HK-2 (cell line): ENCODE results near the gene PPM1D.
A peak's percentile ranks its signal among the peaks of the same experiment; 100 is the strongest.
"Not testable (repeated sequence)": the region's sequence is repeated elsewhere in the genome, so short reads cannot be mapped to it uniquely, and the experiment has no call there.

Experiments used
- DNase-seq: peaks from one replicate; pipeline ENCODE4 v3.0.0-alpha.2; 2018; ENCODE audit not compliant: unreplicated experiment

The PPM1D gene

DNA sequence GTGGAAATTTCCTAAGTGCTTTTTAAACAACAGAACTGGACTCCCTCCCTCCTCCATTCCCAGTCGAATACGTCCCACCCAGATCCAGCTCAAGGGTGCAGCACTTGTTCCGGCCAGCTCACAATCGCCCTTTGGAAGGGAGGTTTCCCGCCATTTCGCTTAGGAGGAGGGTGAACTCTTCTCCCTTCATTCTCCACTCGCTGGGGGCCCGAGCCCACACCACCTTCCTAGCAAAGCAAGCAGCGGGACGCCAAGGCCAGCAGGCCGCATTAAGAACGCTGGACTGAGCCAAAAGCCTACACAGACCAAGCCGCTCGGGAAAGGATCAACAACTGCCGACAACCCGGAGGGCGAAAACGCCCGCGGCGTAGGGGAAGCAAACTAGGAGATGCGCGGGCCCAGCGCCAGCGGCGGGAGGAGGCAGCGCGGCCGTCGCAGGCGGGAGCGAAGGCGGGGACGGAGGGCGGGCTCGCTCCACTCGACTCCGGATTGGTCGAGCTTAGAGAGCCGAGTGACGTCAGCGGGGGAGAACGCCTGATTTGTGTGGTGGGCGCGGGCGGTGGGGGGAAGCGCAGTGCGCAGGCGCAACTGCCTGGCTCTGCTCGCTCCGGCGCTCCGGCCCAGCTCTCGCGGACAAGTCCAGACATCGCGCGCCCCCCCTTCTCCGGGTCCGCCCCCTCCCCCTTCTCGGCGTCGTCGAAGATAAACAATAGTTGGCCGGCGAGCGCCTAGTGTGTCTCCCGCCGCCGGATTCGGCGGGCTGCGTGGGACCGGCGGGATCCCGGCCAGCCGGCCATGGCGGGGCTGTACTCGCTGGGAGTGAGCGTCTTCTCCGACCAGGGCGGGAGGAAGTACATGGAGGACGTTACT, at the start of gene PPM1D:
Gene PPM1D, plus strand, starts transcription at position 574 of the 870 bp plus-strand sequence. Its CDS starts 222 bp downstream, at position 796.
- DNase-seq: peak; percentile 99

DNA sequence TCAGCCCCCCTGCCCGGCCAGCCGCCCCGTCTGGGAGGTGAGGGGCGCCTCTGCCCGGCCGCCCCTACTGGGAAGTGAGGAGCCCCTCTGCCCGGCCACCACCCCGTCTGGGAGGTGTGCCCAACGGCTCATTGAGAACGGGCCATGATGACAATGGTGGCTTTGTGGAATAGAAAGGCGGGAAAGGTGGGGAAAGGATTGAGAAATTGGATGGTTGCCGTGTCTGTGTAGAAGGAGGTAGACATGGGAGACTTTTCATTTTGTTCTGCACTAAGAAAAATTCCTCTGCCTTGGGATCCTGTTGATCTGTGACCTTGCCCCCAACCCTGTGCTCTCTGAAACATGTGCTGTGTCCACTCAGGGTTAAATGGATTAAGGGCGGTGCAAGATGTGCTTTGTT, 47.7 kb upstream of the PPM1D start:
- DNase-seq: not testable (repeated sequence)

DNA sequence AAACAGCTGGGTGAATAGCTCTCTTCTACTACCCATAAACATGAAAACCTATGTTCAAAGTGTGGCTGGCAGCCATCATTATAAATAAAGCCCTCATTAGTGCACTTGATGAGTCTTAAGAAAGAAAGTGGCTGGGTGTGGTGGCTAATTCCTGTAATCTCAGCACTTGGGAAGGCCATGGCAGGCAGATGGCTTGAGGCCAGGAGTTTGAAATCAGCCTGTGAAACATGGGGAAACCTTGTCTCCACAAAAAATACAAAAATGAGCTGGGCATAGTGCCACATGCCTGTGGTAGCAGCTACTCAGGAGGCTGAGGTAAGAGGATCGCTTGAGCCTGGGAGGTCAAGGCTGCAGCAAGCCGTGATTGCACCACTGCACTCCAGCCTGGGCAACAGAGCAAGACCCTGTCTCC, 45.6 kb upstream of the PPM1D start:
- peak; percentile 43 for DNase-seq

DNA sequence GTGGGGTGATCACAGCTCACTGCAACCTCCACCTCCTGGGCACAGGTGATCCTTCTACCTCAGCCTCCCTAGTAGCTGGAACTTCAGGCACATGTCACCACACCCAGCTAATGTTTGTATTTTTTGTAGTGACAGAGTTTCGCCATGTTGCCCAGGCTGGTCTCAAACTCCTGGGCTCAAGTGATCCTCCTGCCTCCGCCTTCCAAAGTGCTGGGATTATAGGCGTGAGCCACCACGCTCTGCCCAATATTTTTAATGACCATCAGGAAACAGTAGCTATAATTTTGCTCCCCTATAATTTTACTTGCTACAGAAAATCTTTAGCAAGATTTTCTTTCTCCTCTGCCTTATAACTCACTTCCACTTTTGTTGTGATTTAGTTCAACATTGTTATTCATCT, 44.2 kb upstream of the PPM1D start:
- no peak for DNase-seq

DNA sequence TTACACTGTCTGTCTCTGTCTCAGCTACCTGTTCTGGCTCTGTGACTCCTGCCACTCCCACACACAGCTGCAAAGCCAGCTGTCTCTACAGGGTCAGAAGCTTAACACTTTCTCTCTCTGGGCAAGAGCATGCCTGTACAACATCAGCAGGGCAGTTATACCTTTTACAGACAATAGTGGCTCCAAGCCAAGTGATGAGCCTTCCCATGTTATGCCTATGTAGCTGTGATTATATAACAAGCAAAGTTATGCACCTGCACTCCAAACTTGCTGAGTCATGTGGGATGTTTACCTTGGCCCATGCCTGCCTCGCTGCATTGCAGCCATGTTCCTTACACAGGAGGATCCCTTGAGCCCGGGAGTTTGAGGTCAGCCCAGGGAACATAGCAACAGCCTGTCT, 42.2 kb upstream of the PPM1D start:
- DNase-seq: no peak

DNA sequence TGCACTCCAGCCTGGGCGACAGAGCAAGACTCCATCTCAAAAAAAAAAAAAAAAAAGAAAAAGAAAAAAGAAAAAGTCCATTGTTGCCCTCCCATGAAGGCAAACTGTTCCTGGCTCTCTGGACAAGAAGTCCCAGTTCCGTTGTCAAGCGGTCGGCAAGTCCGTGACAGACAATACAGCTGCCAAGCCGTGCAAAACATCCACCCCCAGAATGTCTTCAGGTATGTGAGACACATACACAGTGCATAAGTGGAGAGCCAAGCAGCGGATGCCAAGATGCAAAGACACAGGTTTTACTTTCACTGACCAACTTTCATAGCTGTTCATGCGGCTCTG, 40.4 kb upstream of the PPM1D start:
- DNase-seq: no peak

DNA sequence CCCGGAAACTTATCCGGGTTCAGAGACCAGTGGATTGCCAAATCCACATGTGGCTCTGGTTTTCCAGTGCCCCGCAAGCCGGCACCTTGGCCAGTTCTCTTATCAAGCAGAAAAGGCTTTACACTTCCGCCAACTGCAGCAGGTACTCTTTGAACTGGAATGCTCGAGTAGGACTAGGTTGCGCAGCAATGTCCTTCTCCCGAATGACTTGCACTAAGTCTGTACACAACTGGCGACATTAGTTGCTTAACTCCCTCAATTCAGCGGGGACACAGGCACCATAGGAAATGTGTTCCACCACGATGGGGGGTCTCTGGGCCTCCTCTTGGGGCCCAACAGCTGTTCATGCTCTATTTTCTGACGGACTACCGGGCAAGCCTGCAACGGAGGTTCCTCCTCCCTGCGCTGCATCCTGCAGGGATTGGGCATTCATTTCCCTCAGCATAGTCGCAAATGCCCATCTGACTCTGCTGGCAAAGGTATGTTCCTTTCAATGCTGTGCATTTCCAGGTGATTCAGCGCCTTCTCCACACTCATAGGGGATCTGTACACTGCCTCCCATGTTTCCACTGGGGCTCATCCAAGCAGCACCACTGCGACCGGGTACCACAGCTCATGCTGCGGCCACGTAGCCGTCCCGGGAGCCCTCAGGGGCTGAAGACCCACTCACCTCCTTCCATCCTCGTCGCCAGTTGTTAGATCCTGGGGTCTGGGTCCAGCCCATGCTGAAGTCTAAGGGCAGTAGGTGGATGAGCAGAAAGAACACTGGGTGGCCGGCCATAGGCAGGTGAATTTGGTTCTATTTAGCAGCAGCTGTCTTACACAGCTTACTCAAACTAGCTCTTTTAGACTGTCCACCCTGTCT, 39.8 kb upstream of the PPM1D start:
- DNase-seq: no peak

DNA sequence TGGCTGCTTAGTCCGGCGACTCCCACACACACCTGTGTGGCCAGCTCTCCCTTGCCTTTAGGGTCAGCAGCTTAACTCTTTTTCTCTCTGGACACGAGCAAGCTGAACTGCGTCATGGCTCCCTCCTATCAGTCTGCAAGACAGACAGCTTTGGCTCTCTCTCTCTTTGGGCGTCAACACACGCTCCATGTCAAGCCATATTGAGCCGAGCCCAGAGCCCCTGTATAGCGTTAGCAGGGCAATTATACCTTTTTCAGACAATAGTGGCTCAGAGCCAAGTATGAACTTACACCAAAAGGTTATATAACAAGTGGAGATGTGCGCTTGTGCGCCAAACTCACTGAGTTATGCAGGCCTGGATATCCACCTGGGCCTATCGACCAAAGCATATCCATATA, 39.1 kb upstream of the PPM1D start:
- no peak for DNase-seq

DNA sequence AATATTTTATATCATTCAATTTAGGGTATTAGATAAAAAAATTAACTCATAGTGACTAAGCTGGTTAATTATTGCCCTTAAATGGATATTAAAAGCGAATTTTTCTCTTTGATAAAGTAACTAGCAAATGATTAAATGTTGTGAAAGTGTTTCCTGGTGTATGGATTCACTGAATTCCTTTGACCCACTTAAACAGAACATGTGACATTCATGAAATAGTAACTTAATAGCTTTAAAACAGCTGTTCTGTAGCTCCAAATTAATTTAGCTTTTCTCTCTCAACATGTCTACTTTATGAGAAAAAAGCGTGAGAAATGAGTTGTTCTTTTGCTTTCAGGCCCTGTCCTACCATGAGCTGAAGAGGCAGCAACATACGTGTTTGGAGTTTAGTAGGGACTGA, 37.6 kb upstream of the PPM1D start:
- DNase-seq: no peak

DNA sequence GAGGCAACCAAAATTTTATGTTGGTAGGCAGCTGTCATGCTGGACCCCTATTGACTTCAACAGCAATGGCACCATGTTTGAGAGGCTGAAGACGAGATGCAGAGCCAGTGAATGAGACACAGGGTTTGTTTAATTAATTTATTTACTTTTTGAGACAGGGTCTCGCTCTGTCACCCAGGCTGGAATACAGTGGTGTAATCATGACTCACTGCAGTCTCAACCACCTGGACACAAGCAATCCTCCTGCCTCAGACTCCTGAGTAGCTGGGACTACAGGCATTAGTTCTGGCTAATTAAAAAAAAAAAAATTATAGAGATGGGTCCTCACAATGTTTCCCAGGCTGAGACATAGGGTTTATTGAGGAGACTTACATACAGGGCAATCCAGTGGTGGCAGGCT, 36.2 kb upstream of the PPM1D start:
- DNase-seq: no peak

DNA sequence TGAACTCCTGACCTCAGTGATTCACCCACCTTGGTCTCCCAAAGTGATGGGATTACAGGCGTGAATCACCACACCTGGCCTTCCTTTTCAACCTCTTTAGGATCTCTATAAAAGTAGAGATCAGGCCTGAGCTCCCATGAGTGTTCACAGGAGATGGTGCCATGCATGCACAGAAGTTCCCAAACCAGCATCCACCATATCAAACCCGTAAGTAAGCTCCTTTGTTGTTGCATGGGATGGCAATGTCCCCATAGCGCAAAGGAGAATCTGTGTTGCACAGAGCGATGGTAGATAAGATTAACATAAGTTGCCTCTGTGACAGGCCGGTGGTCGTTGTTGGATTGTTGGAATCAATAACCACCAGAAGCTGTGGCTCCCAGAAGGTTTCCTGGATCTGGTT, 34.8 kb upstream of the PPM1D start:
- no peak for DNase-seq

DNA sequence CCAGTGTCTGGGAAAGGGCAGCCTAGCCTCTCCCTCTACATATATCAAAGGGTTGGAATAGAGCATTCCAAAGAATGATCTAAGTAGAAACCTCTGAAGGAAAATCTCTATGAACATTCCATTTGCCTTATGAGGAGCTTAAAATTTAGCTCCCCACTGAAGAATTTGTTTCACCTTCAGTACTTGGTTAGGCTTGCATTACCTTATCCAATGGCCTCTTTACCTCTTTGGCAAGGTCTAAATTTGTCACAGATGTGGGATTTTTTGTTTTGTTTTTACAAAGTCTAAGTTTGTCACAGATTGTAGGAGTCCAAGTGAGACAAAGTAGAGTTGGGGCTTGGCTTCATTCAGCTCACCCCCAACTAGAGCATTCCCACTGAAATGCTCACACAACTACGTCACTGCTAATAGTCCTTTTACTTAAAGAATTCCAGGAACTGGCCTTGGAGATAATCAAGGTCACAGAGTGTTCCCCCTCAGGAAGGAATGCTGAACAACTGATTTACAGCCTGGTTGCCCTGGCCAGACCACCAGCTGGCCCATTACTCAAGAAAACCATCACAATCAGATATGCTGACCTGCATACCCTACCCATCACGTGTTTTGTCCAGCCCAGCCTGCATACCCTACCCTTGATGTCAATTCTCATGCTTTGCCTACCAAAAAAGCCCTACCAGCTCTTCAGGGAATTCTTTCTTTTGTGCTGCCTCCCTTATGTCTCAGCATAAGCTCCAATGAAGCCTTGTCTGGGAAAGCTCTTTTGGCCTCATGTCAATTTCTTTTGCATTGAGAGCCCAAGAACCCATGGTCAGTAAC, 26.5 kb upstream of the PPM1D start:
- DNase-seq: peak; percentile 49

DNA sequence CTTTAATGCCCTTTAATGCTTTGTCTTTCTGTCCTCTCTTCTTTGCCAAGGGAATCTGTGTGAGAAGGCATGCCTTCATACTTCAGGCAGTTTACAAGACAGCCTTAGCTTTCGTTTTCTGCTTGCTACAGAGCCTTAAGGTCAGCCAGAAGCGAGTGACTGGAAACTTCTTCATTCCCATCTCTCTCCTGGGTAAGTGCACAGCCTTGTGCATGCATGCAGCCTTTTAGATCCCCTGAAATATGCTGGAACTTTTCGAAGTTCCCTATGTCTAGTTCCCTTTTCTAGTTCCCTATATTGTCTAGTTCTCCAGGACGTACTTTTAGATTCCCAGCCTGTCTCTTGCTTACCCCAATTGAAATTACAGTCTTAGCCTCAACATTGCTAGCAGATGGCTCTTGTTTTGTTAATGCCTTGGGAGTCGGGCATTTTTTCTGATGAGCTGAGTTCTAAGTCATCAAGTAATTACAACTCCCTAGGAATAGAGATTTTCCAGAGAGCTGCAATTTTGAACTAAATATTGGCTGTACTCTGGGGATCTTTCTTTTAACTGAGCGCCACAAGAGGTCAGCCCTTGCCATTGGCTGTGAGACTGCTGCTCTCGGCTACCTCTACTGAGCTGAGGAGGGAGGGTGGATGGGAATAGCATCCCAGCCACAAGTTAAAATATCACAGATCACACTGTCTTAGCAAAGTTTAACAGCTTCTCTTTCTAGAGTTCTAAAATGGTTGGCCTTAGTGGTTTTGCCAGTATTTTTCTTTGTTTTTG, 22.7 kb upstream of the PPM1D start:
- peak; percentile 58 for DNase-seq

DNA sequence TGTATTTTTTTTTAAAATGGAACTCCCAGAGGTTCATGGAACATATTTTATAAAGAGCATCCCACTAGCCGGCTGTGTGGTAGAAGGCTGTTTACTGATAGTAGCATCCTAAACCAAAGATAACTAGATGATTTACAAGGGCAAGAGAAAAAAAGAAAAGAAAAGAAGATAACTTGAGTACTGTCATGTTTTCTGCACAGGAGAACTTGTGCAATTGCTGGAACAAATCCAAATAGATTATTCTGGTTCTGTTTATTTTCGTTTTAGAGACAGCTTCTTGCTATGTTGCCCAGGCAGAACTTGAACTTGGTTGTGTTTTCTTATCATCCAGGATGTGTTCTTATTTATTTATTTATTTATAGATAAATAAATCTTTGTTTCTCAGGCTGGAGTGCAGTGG, 20.9 kb upstream of the PPM1D start:
- DNase-seq: no peak

DNA sequence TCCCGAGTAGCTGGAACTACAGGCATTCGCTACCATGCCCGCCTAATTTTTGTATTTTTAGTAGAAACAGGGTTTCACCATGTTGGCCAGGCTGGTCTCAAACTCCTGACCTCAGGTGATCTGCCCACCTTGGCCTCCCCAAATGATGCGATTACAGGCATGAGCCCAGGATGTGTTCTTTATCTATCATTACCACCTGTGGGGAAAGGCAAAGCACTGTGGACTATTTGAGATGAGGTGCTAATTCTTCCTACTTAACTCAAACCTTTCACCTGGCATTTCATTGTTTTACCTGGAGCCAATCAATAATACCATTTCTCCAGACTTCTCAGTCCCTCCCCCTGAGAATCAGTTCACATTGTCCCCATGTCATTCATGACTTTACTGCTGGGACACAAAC, 20.4 kb upstream of the PPM1D start:
- no peak for DNase-seq

DNA sequence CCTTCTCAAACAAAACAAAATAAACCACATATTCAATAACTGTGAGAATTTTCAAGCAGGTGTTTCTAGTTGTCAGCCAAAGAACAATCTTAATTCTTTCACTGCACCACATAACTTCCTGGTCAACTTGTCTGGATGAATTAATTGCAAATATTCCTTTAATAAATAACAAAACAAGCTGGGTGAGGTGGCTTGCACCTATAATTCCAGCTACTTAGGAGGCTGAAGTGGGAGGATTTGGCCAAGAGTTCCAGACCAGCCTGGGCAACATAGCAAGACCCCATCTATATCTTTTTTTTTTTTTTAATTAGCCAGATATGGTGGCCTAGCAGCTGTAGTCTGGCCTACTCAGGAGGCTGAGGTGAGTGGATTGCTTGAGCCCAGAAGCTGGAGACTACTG, 17.0 kb upstream of the PPM1D start:
- no peak for DNase-seq

DNA sequence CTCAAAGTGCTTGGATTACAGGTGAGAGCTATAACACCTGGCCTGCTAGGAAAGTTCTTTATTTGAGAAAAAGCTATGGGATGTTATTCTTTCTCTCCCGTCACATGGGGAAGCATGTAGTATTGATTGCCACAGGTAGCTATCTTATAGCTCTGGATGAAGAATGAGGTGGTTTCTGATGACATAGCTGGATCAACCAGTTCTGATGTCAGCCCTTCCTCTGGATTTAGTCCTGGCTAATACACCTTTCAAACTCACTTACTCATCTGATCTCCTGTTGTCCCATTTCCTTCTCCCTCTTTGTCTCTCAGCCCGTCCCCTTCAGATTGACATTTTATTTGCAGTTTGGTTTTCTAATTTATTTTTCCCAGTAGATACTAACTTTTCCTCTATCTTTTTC, 14.1 kb upstream of the PPM1D start:
- DNase-seq: no peak

DNA sequence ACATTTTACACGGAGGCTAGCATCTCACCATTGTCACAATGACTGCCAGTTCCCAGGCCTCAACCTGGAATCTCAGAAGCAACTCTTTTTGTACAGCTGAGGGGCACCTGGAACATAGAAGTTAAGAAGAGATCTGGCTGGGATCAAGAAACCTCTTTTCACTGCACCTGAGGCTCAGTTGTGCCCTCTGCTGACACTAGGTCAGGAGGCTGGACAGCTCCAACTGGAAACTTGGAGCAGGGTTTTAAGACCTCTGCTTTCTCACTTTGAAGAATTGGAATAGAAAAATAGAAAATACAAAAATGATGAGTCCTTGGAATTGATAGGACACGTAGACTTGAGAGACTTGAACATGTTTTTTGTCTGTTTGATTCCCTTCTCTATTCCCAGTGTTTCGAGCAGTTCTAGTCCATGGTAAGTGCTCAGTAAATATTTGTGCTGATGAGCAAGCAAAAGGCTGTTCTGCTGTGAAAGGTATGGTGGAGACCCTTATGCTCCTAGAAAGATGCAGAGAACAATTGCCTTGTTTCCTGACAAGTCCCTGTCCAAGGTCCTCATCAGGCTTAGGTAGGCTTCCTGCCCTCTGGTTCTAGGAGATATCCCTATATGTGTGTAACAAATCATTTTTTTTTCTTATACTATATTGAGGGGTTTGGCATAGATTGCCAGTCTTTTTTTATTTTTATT, 13.6 kb upstream of the PPM1D start:
- DNase-seq: no peak

DNA sequence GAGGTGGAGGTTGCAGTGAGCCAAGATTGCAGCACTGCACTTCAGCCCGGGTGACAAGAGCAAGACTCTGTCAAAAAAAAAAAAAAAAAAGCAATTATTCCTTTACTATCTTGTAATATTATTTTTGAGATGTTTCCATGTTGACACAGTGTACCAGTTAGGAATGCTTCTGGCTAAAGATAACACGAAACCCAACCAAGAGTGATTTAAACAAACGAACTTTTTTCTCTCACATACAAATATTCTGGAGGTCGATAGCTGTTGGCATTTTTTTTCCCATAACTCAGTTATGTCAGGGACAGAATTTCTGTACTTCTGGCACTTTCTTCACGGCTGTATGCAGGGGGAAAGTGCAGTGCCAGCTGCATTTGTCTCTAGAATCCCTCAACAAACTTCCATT, 9.9 kb upstream of the PPM1D start:
- DNase-seq: no peak

DNA sequence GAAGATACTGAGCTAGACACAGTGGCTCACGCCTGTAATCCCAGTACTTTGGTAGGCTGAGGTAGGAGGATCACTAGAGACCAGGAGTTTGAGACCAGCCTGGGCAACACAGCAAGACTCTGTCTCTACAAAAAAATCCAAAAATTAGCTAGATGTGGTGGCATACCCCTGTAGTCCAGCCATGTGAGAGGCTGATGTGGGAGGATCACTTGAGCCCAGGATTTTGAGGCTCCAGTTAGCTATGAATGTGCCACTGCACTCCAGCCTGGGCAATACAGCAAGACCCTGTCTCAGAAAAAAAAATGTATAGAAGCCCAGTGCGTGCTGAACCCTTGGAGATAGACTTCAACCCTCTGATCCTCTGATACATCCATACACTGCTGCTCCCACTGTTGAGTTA, 7.2 kb upstream of the PPM1D start:
- no peak for DNase-seq
